GM18951 (cell line): ENCODE results near the gene PHACTR2.

Experiments
- POLR2A ChIP-seq: IDR thresholded peaks from 4 replicates; pipeline ENCODE4 v1.6.1; 2011; ENCODE audit warnings: mild to moderate bottlenecking; ENCODE audit not compliant: insufficient read length, insufficient read depth; ENCODE audit errors: extremely low read depth
- in situ Hi-C: fragments of 300-500 bp; cut with MboI; formaldehyde crosslinking; loops from one replicate; pipeline ENCODE4 v1.12.0; 2022; ENCODE audit warnings: low sequenced_read_pairs, mixed read lengths, inconsistent platforms; ENCODE audit not compliant: unreplicated experiment

Gene PHACTR2

DNA sequence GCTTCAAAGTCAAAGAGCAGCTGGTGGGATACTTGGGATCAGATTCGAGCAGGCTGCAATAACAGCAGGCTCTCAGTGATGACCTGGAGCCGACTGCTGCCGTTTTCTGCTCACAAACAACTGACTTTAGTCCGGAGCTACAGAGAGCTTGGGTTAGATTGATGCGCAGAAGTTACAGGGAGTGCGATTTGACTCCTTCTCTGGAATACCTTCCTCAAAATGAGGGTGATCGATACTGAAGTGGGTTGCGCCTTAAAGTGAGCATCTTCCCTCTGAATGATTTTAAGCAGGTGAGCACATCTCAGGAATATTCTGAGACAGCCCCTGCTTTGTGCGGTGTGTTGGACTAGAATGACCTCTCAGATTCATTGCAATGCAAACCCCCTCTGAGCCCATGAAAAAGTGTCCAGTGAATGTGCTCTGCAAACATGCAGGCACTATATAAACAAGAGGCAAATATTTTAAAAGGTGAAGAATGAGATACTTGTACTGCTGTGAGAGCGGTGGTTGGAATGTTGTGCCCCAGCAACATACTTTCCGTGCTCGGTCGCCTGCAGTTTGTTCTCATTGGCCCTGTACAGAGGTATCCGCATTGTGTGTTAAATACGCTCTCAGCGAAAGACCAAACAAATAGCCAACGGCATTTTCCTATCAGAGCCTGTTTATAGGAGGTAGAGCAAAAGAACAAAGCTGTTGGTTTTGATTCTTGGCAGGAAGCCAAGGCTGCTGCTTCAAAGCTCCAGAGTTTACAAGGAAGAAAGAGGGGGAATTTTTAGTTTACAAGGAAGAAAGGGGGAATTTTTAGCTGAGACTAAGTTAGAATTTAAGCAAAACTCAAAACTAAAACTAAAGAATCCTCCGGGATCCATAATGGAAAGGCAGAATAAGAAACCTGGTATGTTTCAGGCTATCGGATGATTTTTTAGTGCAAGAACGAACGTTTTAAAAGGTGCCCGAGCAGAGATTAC is 67.7 kb downstream of the PHACTR2 start:
- in situ Hi-C loops: no loop called here
- TF ChIP-seq POLR2A: no peak

GRCh38 chr6:143746202-143747119 is 68.7 kb downstream of the PHACTR2 start:
- TF ChIP-seq POLR2A: no peak
- in situ Hi-C loops: no loop called here

- no peak for TF ChIP-seq POLR2A
- in situ Hi-C loops: no loop called here
Observed at GRCh38 chr6:143747347-143747842, 69.6 kb downstream of the PHACTR2 start.

DNA sequence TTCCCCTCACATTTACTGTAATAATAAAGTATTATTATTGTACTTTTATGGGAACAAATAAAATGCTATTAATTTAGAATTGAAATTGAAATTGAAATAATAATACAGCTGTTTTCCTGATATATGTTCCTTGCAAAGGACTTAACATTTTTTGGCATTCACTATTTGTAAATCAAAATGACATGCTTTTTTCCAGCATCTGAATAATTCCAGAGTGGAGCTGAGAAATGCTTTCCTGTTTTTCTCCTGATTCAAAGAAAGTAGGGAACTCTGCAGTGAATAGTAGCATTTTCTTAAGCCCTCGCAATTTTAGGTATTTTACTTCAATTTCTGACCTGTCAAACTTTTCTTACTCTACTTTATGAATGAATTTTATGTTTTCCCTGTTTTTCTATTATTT is 72.1 kb downstream of the PHACTR2 start:
- in situ Hi-C loops: no loop called here
- TF ChIP-seq POLR2A: no peak

- TF ChIP-seq POLR2A: no peak
- in situ Hi-C loops: no loop called here
Observed at GRCh38 chr6:143750877-143751276, 73.1 kb downstream of the PHACTR2 start.

GRCh38 chr6:143752459-143752858 is 74.7 kb downstream of the PHACTR2 start:
- in situ Hi-C loops: no loop called here
- TF ChIP-seq POLR2A: no peak

DNA sequence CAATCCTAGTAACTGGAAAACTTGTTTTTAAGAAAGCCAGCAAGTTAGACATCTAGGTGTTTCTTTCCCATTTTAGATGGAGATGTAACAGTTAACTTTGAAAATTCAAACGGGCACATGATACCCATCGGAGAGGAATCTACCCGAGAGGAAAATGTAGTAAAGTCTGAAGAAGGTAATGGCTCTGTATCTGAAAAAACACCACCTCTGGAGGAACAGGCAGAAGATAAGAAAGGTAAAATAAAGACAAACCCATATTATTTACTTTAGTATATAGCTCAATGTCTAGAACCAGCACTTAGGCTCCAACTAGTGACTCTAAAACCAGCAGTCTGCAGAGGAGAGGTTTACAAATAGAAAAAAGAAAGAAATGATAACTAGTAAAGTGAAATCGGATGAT is 75.9 kb downstream of the PHACTR2 start:
- TF ChIP-seq POLR2A: no peak
- in situ Hi-C loops: no loop called here

DNA sequence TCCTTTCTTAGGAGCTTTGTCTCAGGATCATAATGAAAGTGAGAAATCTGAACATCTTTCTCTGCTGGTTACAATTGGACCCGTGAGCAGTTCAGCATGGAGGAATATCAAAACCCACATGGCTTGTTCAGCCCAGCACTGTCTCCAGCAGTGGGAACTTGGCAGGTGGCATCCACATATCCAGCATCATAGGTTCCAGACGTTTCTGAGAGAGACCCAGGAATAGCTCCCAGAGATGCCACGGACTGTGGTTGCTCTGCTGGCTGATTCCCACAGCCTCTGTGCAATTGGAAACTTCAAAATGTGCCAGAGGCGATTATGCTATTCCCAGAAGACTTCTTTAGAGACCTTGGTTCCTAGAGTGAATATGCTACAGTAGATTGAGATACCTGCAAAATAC is 76.4 kb downstream of the PHACTR2 start:
- TF ChIP-seq POLR2A: no peak
- in situ Hi-C loops: no loop called here

- in situ Hi-C loops: no loop called here
- TF ChIP-seq POLR2A: no peak
Observed at GRCh38 chr6:143755301-143755744, 77.6 kb downstream of the PHACTR2 start.

- TF ChIP-seq POLR2A: no peak
- in situ Hi-C loops: no loop called here
Observed at GRCh38 chr6:143757346-143757832, 79.6 kb downstream of the PHACTR2 start.

GRCh38 chr6:143758551-143758950 is 80.8 kb downstream of the PHACTR2 start:
- in situ Hi-C loops: no loop called here
- no peak for TF ChIP-seq POLR2A

- TF ChIP-seq POLR2A: no peak
- in situ Hi-C loops: no loop called here
Observed at GRCh38 chr6:143759666-143760065, 81.9 kb downstream of the PHACTR2 start.

- in situ Hi-C loops: no loop called here
- no peak for TF ChIP-seq POLR2A
Observed at GRCh38 chr6:143761074-143761473, 83.3 kb downstream of the PHACTR2 start.
